ENCODE results near the gene NAA40. TPM values are rescaled to one million over a fixed set of nuclear protein-coding genes. Genes with fewer than 3 reads are reported as not detected.

Gene NAA40
- total and polyA plus RNA-seq, 2 of the 13 experiments (the other 11 are each of a cell fraction or from before 2014, with no cell fraction given) = 11.1 to 17.9 TPM

GRCh38 chr11:63986156-63986931 lies 47.5 kb downstream of the NAA40 start, which contains the start of gene OTUB1 (continued):
- no peak for TF ChIP-seq CSRNP2 (CRISPR knock-in tag; conservative IDR thresholded peaks at IDR 0.05; ENCODE audit: low read depth)
- TF ChIP-seq PRDM15 (CRISPR knock-in tag; IDR thresholded peaks at IDR 0.05) = peak; percentile 65; the same call in 1 of the 2 replicates
- no peak for TF ChIP-seq TEAD2 (CRISPR knock-in tag; IDR thresholded peaks at IDR 0.05)
- TF ChIP-seq TERF1 (CRISPR knock-in tag; IDR thresholded peaks at IDR 0.05) = no peak
- TF ChIP-seq CTCF (CRISPR knock-in tag; IDR thresholded peaks at IDR 0.05) = no peak; the same call in 1 of the 2 replicates
- 0 out of 2 replicates have a peak, but pooled peaks have one; percentile 59 for TF ChIP-seq ZNF367 (CRISPR knock-in tag; IDR thresholded peaks at IDR 0.05; ENCODE audit: borderline replicate concordance)
- no peak for TF ChIP-seq CCAR2 (optimal IDR thresholded peaks at IDR 0.05; ENCODE audit: low read depth, low read length)
- TF ChIP-seq RFX1 (IDR thresholded peaks at IDR 0.05) = peak; percentile 95
- TF ChIP-seq GLI4 (CRISPR knock-in tag; IDR thresholded peaks at IDR 0.05; ENCODE audit: borderline replicate concordance) = no peak
- TF ChIP-seq ZNF563 (CRISPR knock-in tag; IDR thresholded peaks at IDR 0.05) = no peak; the same call in none of the 2 replicates
- no peak for TF ChIP-seq MEF2D (CRISPR knock-in tag; IDR thresholded peaks at IDR 0.05)
- no peak for TF ChIP-seq ZNF282 (IDR thresholded peaks at IDR 0.05; ENCODE audit: partially characterized antibody)
- TF ChIP-seq BRF2 (CRISPR knock-in tag; IDR thresholded peaks at IDR 0.05) = no peak
- peak; percentile 22; the same call in 1 of the 2 replicates for TF ChIP-seq ZNF414 (CRISPR knock-in tag; IDR thresholded peaks at IDR 0.05)
- TF ChIP-seq DBP (CRISPR knock-in tag; IDR thresholded peaks at IDR 0.05; ENCODE audit: not compliant biosample characterization) = peak; percentile 31
- TF ChIP-seq ZNF33B (CRISPR knock-in tag; IDR thresholded peaks at IDR 0.05) = peak; percentile 39; the same call in 1 of the 2 replicates
